CD14-positive monocyte (primary cell): ENCODE data around the gene MARS1. TPM values are rescaled to one million over a fixed set of nuclear protein-coding genes. Genes with fewer than 3 reads are reported as not detected.

ENCODE experiments used
- DNase-seq, 3 donors: peaks; one replicate each; pipeline ENCODE4 v3.0.0-alpha.2; 2011 to 2022
- H2AFZ ChIP-seq: 2 replicates; pipeline ENCODE4 v1.6.0; 2012; ENCODE audit warnings: mild to moderate bottlenecking, low read depth, low read length, inconsistent platforms; ENCODE audit not compliant: insufficient read depth, poor library complexity, severe bottlenecking
- H3K27ac ChIP-seq, 2 donors: 1 replicate in 1 of 2; 2 replicates in 1 of 2; pipeline ENCODE4 v1.5.1; 2012 to 2013; ENCODE audit warnings: low read length in 2 of 2, control low read depth in 1 of 2, inconsistent platforms in 1 of 2, low read depth in 1 of 2, mild to moderate bottlenecking in 1 of 2
- H3K27me3 ChIP-seq, 2 donors: one replicate each; pipeline versions ENCODE4 v1.6.0 to v1.6.1; 2011 to 2013; ENCODE audit warnings: low read length in 2 of 2; ENCODE audit not compliant: control insufficient read depth in 2 of 2, insufficient read depth in 2 of 2
- H3K36me3 ChIP-seq, 2 donors: replicated peaks in 1 of 2; 1 replicate in 1 of 2; 2 replicates in 1 of 2; pipeline versions ENCODE4 v1.5.1 to v1.6.1; 2012 to 2013; ENCODE audit warnings: low read length in 2 of 2, control low read depth in 1 of 2, inconsistent platforms in 1 of 2, mild to moderate bottlenecking in 1 of 2; ENCODE audit not compliant: insufficient read depth in 2 of 2, control insufficient read depth in 1 of 2
- H3K4me1 ChIP-seq, 2 donors: 1 replicate in 1 of 2; 2 replicates in 1 of 2; pipeline versions ENCODE4 v1.5.1 to v1.6.1; 2012 to 2013; ENCODE audit warnings: low read length in 2 of 2, control low read depth in 1 of 2, inconsistent platforms in 1 of 2, mild to moderate bottlenecking in 1 of 2, moderate library complexity in 1 of 2; ENCODE audit not compliant: insufficient read depth in 2 of 2, control insufficient read depth in 1 of 2
- H3K4me2 ChIP-seq: replicated peaks from 2 replicates; pipeline ENCODE3; 2012; ENCODE audit warnings: low read length, moderate library complexity, mild to moderate bottlenecking; ENCODE audit not compliant: poor library complexity, severe bottlenecking; ENCODE audit errors: extremely low read depth
- H3K4me3 ChIP-seq, 3 experiments: fragments of 200-600 bp in 1 of 3; sonication (generic) in 1 of 3; replicated peaks in 1 of 3; 1 replicate in 2 of 3; 2 replicates in 1 of 3; pipeline ENCODE4 v1.5.1; 2011 to 2013; ENCODE audit warnings: low read length in 3 of 3, mild to moderate bottlenecking in 3 of 3, control low read depth in 2 of 3, low read depth in 2 of 3, inconsistent platforms in 1 of 3, moderate library complexity in 1 of 3
- H3K79me2 ChIP-seq: 2 replicates; pipeline ENCODE4 v1.6.0; 2012; ENCODE audit warnings: mild to moderate bottlenecking, control low read depth, inconsistent platforms, low read length, moderate library complexity; ENCODE audit not compliant: insufficient read depth
- H3K9ac ChIP-seq: 2 replicates; pipeline ENCODE4 v1.6.0; 2017; ENCODE audit warnings: low read length, mild to moderate bottlenecking; ENCODE audit not compliant: insufficient read depth, poor library complexity, severe bottlenecking
- H3K9me3 ChIP-seq, 2 donors: replicated peaks in 1 of 2; 1 replicate in 1 of 2; 2 replicates in 1 of 2; pipeline versions ENCODE4 v1.5.1 to v1.6.1; 2012 to 2013; ENCODE audit warnings: low read length in 2 of 2, control low read depth in 1 of 2; ENCODE audit not compliant: control insufficient read depth in 1 of 2, insufficient read depth in 1 of 2
- H4K20me1 ChIP-seq: 2 replicates; pipeline ENCODE4 v1.6.0; 2012; ENCODE audit warnings: mild to moderate bottlenecking, low read length, control low read depth, moderate library complexity; ENCODE audit not compliant: insufficient read depth
- H3K27ac Mint-ChIP-seq, 7 donors: one replicate each; pipeline ENCODE4 v1.8.0; 2020; ENCODE audit warnings: mild to moderate bottlenecking in 7 of 7, mixed read lengths in 7 of 7, moderate library complexity in 6 of 7, inconsistent platforms in 2 of 7
- H3K27me3 Mint-ChIP-seq, 3 donors: one replicate each; pipeline ENCODE4 v1.8.0; 2021 to 2022; ENCODE audit warnings: low read depth in 3 of 3, mild to moderate bottlenecking in 3 of 3, mixed read lengths in 3 of 3, moderate library complexity in 3 of 3, inconsistent platforms in 1 of 3
- H3K36me3 Mint-ChIP-seq, 2 donors: one replicate each; pipeline ENCODE4 v1.8.0; 2020; ENCODE audit warnings: mixed read lengths in 2 of 2, inconsistent platforms in 1 of 2, mild to moderate bottlenecking in 1 of 2
- H3K4me1 Mint-ChIP-seq: one replicate; pipeline ENCODE4 v1.8.0; 2020; ENCODE audit warnings: mild to moderate bottlenecking, mixed read lengths
- H3K4me3 Mint-ChIP-seq, 2 donors: one replicate each; pipeline ENCODE4 v1.8.0; 2020; ENCODE audit warnings: mild to moderate bottlenecking in 2 of 2, mixed read lengths in 2 of 2, moderate library complexity in 1 of 2
- H3K9me3 Mint-ChIP-seq, 7 donors: one replicate each; pipeline ENCODE4 v1.8.0; 2020 to 2022; ENCODE audit warnings: mixed read lengths in 7 of 7, mild to moderate bottlenecking in 6 of 7, moderate library complexity in 6 of 7, inconsistent platforms in 2 of 7
- WGBS: methylation state at CpG from one replicate; pipeline ENCODE4 v1.1.5; 2013; ENCODE audit warnings: missing lambda C conversion rate; ENCODE audit not compliant: insufficient coverage; 5-methylcytosine and 5-hydroxymethylcytosine counted together
- intact Hi-C, 2 donors: fragments of 100-400 bp; cut with micrococcal nuclease; formaldehyde crosslinking; loops; one replicate each; pipeline versions ENCODE4 v1.15.0 to v1.15.1; 2023
- polyA plus RNA-seq, 3 donors: library from polyadenylated mRNA; depleted of rRNA in 1 of 3; unstranded in 2 of 3; stranded (reverse) in 1 of 3; fragments of 300-500 nt in 2 of 3; fragments of >200 nt in 1 of 3; fragmentation: Illumina TruSeq in 2 of 3; gene quantifications; 1 replicate in 2 of 3; 2 replicates in 1 of 3; pipeline ENCODE4 v1.2.3, GENCODE V29; 2012 to 2021
- TF ChIP-seq, protein P1 (sequence below): fragments of 200-600 bp; IDR thresholded peaks from one replicate; pipeline ENCODE4 v1.8.0; 2022; ENCODE audit warnings: antibody characterized with exemption, mild to moderate bottlenecking

Gene MARS1
- polyA plus RNA-seq, 3 donors: 63.5 to 164 (median 79.8) TPM

DNA sequence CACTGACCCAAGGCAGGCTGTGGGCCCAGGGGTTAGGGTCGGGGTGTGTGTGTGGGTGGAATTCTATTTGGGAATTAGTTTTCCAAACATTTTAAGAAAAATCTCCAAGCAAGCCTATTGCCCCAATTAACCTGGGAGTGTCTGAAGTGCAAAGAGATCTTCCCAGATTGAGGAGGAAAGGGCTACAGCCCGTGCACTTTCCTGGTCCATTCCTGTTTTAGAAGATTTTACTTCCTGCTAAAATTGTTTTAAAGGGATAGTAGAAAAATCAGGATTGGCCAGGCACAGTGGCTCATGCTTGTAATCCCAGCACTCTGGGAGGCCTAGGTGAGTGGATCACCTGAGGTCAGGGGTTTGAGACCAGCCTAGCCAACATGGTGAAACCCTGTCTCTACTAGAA is 53.8 kb downstream of the MARS1 start:
- Histone ChIP-seq H2AFZ (no peak overlapping the region), H3K4me1 (peaks cover 14 to 22% of the 10 kb centered on the region in 2 donors), H3K9ac (no peak overlapping the region), H3K36me3 (peaks cover 27 to 64% of the 10 kb centered on the region in 2 donors), H3K4me3 (no peak overlapping the region), H3K27ac (no peak overlapping the region), H3K79me2 (peaks cover 24% of the 10 kb centered on the region), H3K9me3 (no peaks in the 10 kb centered on the region), H3K4me2 (no peak overlapping the region), H4K20me1 (peaks cover 19% of the 10 kb centered on the region), H3K27me3 (no peaks in the 10 kb centered on the region)
- TF ChIP-seq, protein P1, sequence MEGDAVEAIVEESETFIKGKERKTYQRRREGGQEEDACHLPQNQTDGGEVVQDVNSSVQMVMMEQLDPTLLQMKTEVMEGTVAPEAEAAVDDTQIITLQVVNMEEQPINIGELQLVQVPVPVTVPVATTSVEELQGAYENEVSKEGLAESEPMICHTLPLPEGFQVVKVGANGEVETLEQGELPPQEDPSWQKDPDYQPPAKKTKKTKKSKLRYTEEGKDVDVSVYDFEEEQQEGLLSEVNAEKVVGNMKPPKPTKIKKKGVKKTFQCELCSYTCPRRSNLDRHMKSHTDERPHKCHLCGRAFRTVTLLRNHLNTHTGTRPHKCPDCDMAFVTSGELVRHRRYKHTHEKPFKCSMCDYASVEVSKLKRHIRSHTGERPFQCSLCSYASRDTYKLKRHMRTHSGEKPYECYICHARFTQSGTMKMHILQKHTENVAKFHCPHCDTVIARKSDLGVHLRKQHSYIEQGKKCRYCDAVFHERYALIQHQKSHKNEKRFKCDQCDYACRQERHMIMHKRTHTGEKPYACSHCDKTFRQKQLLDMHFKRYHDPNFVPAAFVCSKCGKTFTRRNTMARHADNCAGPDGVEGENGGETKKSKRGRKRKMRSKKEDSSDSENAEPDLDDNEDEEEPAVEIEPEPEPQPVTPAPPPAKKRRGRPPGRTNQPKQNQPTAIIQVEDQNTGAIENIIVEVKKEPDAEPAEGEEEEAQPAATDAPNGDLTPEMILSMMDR: no peak
- H3K36me3 Mint-ChIP-seq: peaks cover 52 to 58% of the 10 kb centered on the region in 2 donors
- H3K4me1 Mint-ChIP-seq: peaks cover 27% of the 10 kb centered on the region
- WGBS: 100% methylated on average over 1 of the region's 2 CpGs
- no peaks in the 10 kb centered on the region for H3K9me3 Mint-ChIP-seq
- peaks cover 0 to 1% (median 0%) of the 10 kb centered on the region in 3 donors for H3K27me3 Mint-ChIP-seq
- no peak for DNase-seq
- H3K27ac Mint-ChIP-seq: no peak overlapping the region
- no peak overlapping the region for H3K4me3 Mint-ChIP-seq
- intact Hi-C loops: loop anchor here (10.0 kb wide), 2 partner anchors 67 to 213 kb away; partner anchors contain the start of genes ARHGAP9 (in 1 of the 2), CDK4 (in 1 of the 2) and MARCHF9 (in 1 of the 2)

DNA sequence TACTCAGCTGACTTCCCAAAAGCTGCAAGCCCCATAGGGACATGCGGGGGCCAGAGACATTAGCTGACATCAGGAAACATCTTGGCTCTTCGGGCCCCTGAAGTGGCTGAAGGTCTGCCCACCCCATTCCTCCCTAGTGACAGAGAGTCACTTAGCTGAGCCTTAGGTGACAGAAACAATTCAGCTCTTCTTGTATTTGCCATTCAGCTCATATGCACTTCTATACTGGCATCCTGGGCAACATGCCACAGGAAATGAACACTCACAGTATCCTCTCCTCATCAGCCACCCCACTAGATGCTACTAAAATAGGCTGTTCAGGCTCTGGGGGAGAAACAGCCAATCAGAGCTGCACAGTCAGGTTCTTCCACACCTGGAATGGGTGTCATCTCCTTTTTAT is 55.7 kb downstream of the MARS1 start:
- H3K27ac Mint-ChIP-seq: peak overlapping the region in 1 of 7 donors; percentile 23
- Histone ChIP-seq H3K4me3 (no peak overlapping the region), H3K36me3 (peaks cover 18 to 51% of the 10 kb centered on the region in 2 donors), H3K4me1 (peaks cover 14 to 31% of the 10 kb centered on the region in 2 donors), H3K79me2 (peaks cover 27% of the 10 kb centered on the region), H3K9me3 (no peaks in the 10 kb centered on the region), H3K27me3 (peaks cover 4 to 5% of the 10 kb centered on the region in 2 donors), H3K9ac (no peak overlapping the region), H2AFZ (no peak overlapping the region), H4K20me1 (peaks cover 19% of the 10 kb centered on the region), H3K27ac (no peak overlapping the region), H3K4me2 (no peak overlapping the region)
- peaks cover 3 to 4% (median 3%) of the 10 kb centered on the region in 3 donors for H3K27me3 Mint-ChIP-seq
- no peaks in the 10 kb centered on the region for H3K9me3 Mint-ChIP-seq
- WGBS: 12% methylated on average over 2 of the region's 2 CpGs
- no peak overlapping the region for H3K4me3 Mint-ChIP-seq
- peaks cover 42 to 46% of the 10 kb centered on the region in 2 donors for H3K36me3 Mint-ChIP-seq
- peaks cover 36% of the 10 kb centered on the region for H3K4me1 Mint-ChIP-seq
- TF ChIP-seq, protein P1: no peak
- DNase-seq: no peak
- intact Hi-C loops: loop anchor here (10.0 kb wide), 2 partner anchors 69 to 211 kb away; partner anchors contain the start of genes ARHGAP9 (in 1 of the 2), CDK4 (in 1 of the 2) and MARCHF9 (in 1 of the 2)
